ENCODE results near the gene AARS1.
"Not testable (repeated sequence)": the region's sequence is repeated elsewhere in the genome, so short reads cannot be mapped to it uniquely, and the experiment has no call there.

The AARS1 gene

DNA sequence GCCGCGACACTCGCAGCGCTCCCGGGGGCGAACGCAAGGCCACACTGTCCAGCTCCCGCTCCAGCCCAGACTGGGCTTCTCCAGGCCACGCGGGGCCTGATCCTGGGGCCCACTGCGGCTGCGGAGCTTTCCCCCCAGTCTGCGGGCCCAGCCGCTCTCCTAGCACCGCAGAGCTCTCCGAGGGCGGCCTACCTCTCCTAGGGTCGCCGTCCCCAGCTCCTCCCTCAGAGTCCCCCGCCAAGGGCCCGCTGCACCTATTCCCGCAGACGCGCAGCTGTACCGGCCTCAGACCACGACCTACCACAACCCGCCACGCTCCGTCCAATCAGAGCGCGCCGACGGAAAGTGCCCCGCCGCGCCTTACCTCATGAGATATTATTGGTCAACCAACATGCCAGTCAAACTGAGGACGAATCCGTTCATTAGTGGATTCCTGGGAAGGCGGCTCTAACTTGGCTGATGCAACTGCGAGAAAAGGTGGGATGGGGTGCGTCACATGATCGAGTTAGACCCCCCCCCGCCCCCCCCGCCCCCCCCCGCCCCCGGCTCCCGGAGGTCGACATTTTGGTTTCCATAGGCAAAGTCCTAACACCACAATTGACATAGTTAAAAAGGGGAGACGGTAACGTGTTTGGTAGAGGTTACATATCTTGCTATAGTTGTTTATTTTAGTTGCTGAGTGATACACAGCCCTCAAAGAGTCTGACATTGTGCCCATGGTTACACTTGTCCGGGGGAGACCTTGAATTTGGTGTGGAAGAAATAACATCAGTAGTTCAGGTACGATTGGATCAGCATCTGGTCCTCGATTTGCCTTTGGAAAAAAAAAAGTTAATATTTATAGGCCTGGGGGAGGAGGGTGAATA, at the start of gene AARS1:
AARS1 (minus strand) TSS at position 278 of the 866 bp plus-strand sequence. CDS start 6,743 bp downstream, outside the sequence.
- peak; percentile 90 to 92 (median 91) for DNase-seq (ENCODE audit: low read depth in 3 of 3)

DNA sequence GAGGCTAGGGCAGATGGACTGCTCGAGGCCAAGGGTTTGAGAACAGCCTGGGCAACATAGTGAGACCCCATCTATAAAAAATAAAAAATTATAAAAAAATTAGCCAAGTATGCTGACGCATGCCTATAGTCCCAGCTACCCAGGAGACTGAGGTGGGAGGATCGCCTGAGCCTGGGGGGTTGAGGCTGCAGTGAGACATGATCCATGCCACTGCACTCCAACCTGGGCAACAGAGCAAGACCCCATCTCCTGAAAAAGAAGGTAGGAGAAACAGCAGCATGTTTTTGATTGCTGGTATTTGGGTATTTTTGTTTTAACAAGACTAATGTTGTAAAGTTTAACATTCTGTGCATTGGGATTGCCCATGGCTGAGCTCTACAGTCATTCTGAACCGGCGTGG, 48.5 kb upstream of the AARS1 start:
- DNase-seq (ENCODE audit: low read depth in 3 of 3), result no peak

- DNase-seq (ENCODE audit: low read depth in 3 of 3), result not testable (repeated sequence)
Measured at GRCh38 chr16:70332728-70333127, 43.4 kb upstream of the AARS1 start.

DNA sequence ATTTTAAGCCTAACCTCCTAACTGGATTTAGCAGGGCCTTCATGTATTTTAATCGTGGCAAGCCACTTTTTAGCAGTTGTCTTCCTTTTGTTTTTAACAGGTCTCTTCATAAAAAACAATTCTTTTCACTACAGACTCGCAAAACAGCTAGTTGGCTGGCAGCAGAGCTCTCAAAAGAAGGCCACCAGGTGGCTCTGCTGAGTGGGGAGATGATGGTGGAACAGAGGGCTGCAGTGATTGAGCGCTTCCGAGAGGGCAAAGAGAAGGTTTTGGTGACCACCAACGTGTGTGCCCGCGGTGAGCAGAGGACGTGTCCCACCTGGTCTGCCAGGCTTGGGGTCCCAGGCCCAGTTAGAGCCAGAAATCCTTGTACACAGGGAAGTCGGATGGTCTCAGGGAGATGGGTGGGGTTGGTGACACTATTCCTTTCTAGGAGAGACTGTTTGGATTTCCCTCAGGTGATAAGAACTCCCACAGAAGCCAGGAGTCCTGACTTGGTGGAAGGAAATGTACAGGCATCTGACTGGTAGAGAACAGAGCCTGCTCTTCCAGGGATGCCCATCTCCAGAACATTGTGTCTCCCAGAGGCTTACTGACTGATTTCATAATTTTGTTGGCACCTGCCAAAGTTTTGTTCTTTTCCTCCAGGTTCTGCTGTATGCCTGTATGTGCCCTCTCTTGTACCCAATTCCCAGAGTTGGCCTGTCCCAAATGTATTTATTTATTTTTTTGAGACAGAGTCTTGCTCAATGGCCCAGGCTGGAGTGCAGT, 42.5 kb upstream of the AARS1 start:
- DNase-seq (ENCODE audit: low read depth in 3 of 3), result no peak

- DNase-seq (ENCODE audit: low read depth in 3 of 3), result no peak
Measured at GRCh38 chr16:70331091-70331490, 41.8 kb upstream of the AARS1 start.

DNA sequence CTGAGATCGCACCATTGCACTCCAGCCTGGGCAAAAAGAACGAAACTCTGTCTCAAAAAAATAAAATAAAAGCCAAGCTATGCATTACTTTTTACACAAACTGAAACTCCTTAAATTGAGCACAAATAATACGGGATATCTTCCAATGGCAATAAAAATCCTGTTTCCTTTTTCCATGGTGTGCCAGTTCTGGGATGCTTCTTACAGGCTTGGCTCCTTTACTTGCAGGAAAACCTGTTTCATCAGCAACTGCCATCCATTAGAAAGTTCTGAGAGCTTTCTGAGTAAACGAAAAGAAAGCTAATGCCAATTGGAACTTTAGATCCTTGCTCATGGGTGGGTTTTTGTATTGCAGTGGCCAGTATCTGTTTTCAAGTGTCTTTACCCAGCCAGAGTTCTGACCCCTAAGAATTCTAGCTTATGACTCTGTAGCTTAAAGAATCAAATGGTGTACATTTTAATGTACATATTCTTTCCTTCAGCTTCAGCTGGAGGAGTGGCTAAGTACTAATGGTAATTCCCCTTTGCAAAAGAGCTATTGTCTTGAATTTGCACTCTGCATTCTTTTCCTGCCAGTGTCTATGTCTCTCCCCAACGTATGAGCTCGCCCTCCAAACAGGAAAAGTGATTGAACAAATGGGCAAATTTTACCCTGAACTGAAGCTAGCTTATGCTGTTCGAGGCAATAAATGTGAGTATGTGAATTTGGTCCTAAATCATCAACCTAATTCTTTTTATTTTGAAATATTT, 35.9 kb upstream of the AARS1 start:
- no peak for DNase-seq (ENCODE audit: low read depth in 3 of 3)

DNA sequence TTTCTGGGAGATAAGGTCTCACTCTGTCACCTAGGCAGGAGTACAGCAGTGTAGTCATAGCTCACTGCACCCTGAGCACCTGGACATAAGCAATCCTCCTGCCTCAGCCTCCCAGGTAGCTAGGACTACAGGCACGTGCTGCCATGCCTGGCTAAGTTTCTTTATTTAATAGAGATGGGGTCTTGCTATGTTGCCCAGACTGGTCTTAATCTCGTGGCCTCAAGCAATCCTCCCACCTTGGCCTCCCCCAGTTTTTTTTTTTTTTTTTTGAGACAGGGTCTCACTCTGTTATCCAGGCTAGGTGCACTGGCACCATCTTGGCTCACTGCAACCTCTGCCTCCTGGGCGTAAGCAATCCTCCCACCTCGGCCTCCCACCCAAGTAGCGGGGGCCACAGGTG, 30.8 kb upstream of the AARS1 start:
- DNase-seq (ENCODE audit: low read depth in 3 of 3), result no peak

GRCh38 chr16:70307726-70308125, 18.4 kb upstream of the AARS1 start:
- not testable (repeated sequence) for DNase-seq (ENCODE audit: low read depth in 3 of 3)

DNA sequence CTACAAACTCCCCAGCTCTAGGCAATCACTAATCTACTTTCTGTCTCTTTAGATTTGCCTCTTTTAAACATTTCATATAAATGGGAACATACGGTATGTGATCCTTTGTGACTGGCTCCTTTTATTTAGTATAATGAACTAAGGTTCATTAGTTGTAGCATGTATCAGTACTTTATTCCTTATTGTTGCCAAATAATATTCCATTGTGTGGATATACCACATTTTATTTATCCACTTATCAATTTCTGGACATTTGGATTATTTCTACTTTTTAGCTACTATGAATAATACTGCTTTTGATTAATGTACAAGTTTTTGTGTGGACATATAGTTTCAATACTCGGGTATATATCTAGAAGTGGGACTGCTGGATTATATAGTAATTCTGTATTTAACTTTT, 17.6 kb upstream of the AARS1 start:
- no peak for DNase-seq (ENCODE audit: low read depth in 3 of 3)

- DNase-seq (ENCODE audit: low read depth in 3 of 3), result no peak
Measured at GRCh38 chr16:70304892-70305448, 15.7 kb upstream of the AARS1 start.

DNA sequence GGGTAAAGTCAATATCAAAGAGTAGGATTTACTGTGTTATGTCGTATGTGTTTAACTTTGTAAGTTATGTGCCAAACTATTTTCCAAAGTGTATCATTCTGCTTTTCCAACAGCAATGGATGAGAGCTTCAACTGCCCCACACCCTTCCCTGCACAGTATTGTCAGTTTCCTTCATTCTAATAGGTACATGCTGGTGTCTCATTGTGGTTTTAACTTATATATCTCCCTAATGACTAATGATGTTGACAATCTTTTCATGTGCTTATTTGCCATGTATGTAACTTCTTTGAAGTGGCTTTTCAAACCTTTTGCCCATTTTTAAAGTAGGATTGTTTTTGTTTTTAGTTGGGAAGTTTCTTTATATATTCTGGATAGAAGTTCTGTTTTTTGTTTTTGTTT, 13.4 kb upstream of the AARS1 start:
- no peak for DNase-seq (ENCODE audit: low read depth in 3 of 3)

- DNase-seq (ENCODE audit: low read depth in 3 of 3), result no peak
Measured at GRCh38 chr16:70301121-70301520, 11.8 kb upstream of the AARS1 start.

GRCh38 chr16:70298988-70299938, 10.0 kb upstream of the AARS1 start, which contains the start of gene DDX19B:
Gene DDX19B (plus strand): TSS chr16:70299186. CDS start chr16:70299298, 112 bp downstream.
- peak; percentile 39 to 47 (median 46) for DNase-seq (ENCODE audit: low read depth in 3 of 3)

- no peak for DNase-seq (ENCODE audit: low read depth in 3 of 3)
Measured at GRCh38 chr16:70295634-70296033, 6.3 kb upstream of the AARS1 start.

DNA sequence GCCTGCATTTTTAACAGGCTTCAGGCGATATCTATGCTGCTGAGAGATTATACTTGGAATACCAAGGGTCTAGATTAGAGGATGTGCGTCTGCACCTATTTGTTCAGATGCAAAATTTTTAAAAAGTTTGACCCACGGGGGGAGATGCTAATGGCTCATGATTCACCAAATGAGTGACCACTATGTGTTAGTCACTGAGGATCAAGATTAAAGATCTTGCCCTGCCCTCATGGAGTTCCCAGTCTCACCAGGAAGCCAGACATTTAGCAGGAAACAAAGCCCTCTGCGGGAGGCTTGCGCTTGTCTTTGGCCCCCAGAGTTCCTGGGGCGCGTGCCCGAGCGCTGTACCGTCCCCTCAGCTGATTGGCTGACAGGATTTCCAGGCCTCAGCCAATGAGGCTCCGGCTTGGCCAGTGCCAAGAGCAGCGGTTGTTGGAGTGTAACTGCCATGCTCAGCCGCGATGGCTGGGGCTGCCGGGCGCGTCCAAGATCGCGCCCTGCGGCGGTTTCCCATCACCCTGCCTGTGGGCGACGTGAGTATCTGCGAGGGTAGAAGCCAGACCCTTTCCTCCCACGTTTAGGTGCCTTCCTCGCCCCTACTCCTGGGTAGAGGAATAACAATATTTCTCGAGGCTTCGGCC, 5.2 kb upstream of the AARS1 start:
- DNase-seq (ENCODE audit: low read depth in 3 of 3), result no peak

DNA sequence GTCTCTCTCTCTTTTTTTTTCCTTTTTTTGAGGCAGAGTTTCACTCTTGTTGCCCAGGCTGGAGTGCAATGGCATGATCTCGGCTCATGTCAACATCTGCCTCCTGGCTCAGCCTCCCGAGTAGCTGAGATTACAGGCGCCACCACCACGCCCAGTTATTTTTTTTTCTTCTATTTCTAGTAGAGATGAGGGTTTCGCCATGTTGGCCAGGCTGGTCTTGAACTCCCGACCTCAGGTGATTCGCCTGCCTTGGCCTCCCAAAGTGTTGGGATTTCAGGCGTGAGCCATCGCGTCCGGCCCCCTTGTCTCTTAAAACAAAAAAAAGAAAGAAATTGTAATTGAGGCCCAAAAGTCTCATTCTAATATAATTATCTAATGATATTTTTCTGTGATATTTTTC, 2.8 kb upstream of the AARS1 start:
- not testable (repeated sequence) for DNase-seq (ENCODE audit: low read depth in 3 of 3)

GRCh38 chr16:70290949-70291519, 1.7 kb upstream of the AARS1 start:
- DNase-seq (ENCODE audit: low read depth in 3 of 3), result no peak

GRCh38 chr16:70287304-70287971, 1.9 kb downstream of the AARS1 start:
- DNase-seq (ENCODE audit: low read depth in 3 of 3), result not testable (repeated sequence)

- DNase-seq (ENCODE audit: low read depth in 3 of 3), result no peak
Measured at GRCh38 chr16:70276392-70276791, 12.9 kb downstream of the AARS1 start.
